IMR-90 (cell line): ENCODE data around the gene GSTT2B. TPM values are rescaled to one million over a fixed set of nuclear protein-coding genes. Genes with fewer than 3 reads are reported as not detected.
A peak's percentile ranks its signal among the peaks of the same experiment; 100 is the strongest.

ENCODE experiments used
- ATAC-seq: fragments of 200-7000 bp; cut with Tn5 transposase; 2 replicates; pipeline ENCODE4 v1.9.1; 2020; ENCODE audit warnings: low read depth, mild to moderate bottlenecking, moderate library complexity
- BruUV-seq: library from RNA; stranded (reverse); fragments of 400-500 nt; replicated peaks from 2 replicates; lab custom pipeline; 2021; lab: Mats Ljungman, UMichigan
- CTCF ChIA-PET: fragments of 300-600 bp; formaldehyde crosslinking; extraction: SDS; loops from one replicate; lab custom pipeline; 2021; ENCODE audit warnings: antibody characterized with exemption; lab: Yijun Ruan, JAX
- POLR2A ChIA-PET: fragments of 300-600 bp; sonication (Branson Sonifier 250); formaldehyde crosslinking; loops from one replicate; lab custom pipeline; 2022; ENCODE audit warnings: antibody characterized with exemption; ENCODE audit not compliant: unreplicated experiment; lab: Charles Lee
- DNase-seq: peaks from one replicate; pipeline ENCODE4 v3.0.0; 2013
- H2AFZ ChIP-seq: replicated peaks from 2 replicates; pipeline ENCODE3; 2013; ENCODE audit warnings: low read length, mild to moderate bottlenecking; ENCODE audit not compliant: poor library complexity
- H2AK5ac ChIP-seq: 2 replicates; pipeline ENCODE4 v1.6.1; 2013; ENCODE audit warnings: low read depth, low read length, inconsistent platforms
- H2AK9ac ChIP-seq: replicated peaks from 2 replicates; pipeline ENCODE3; 2013; ENCODE audit warnings: mild to moderate bottlenecking, low read depth, low read length, moderate library complexity; ENCODE audit not compliant: poor library complexity
- H2BK120ac ChIP-seq: 2 replicates; pipeline ENCODE4 v1.6.1; 2013; ENCODE audit warnings: low read depth, low read length, inconsistent platforms
- H2BK15ac ChIP-seq: 3 replicates; pipeline ENCODE4 v1.6.1; 2013; ENCODE audit warnings: low read depth, low read length, inconsistent platforms
- H2BK20ac ChIP-seq: 2 replicates; pipeline ENCODE4 v1.6.1; 2013; ENCODE audit warnings: low read depth, mild to moderate bottlenecking, inconsistent platforms, low read length, moderate library complexity
- H2BK5ac ChIP-seq: 2 replicates; pipeline ENCODE4 v1.6.1; 2013; ENCODE audit warnings: mild to moderate bottlenecking, low read depth, low read length, inconsistent platforms; ENCODE audit not compliant: poor library complexity, severe bottlenecking
- H3K14ac ChIP-seq: replicated peaks from 2 replicates; pipeline ENCODE4 v1.6.1; 2013; ENCODE audit warnings: low read depth, low read length, inconsistent platforms
- H3K18ac ChIP-seq: 2 replicates; pipeline ENCODE4 v1.6.1; 2013; ENCODE audit warnings: low read depth, low read length, control low read depth
- H3K23ac ChIP-seq: 2 replicates; pipeline ENCODE4 v1.6.1; 2013; ENCODE audit warnings: low read depth, low read length, inconsistent platforms
- H3K27ac ChIP-seq: 2 replicates; pipeline ENCODE4 v1.5.1; 2013; ENCODE audit warnings: mild to moderate bottlenecking, control low read depth, low read length; ENCODE audit not compliant: insufficient read depth
- H3K27me3 ChIP-seq: 2 replicates; pipeline ENCODE4 v1.6.1; 2013; ENCODE audit warnings: low read length; ENCODE audit not compliant: control insufficient read depth, insufficient read depth
- H3K36me3 ChIP-seq: 2 replicates; pipeline ENCODE4 v1.6.1; 2013; ENCODE audit warnings: low read length, mixed read lengths; ENCODE audit not compliant: control insufficient read depth, insufficient read depth
- H3K4ac ChIP-seq: 2 replicates; pipeline ENCODE4 v1.6.1; 2013; ENCODE audit warnings: low read depth, low read length, inconsistent platforms
- H3K4me1 ChIP-seq: 2 replicates; pipeline ENCODE4 v1.6.1; 2013; ENCODE audit warnings: low read length, mixed read lengths; ENCODE audit not compliant: control insufficient read depth, insufficient read depth
- H3K4me2 ChIP-seq: 2 replicates; pipeline ENCODE4 v1.6.1; 2013; ENCODE audit warnings: low read depth, mild to moderate bottlenecking, control low read depth, low read length, moderate library complexity
- H3K4me3 ChIP-seq: 2 replicates; pipeline ENCODE4 v1.5.1; 2013; ENCODE audit warnings: low read depth, mild to moderate bottlenecking, control low read depth, low read length, moderate library complexity; ENCODE audit not compliant: insufficient read depth
- H3K56ac ChIP-seq: 2 replicates; pipeline ENCODE4 v1.6.1; 2013; ENCODE audit warnings: low read length, inconsistent platforms; ENCODE audit not compliant: insufficient read depth; ENCODE audit errors: extremely low read depth
- H3K79me1 ChIP-seq, 2 experiments: 2 replicates each; pipeline ENCODE4 v1.6.1; 2013; ENCODE audit warnings: low read length in 2 of 2, inconsistent platforms in 1 of 2, low read depth in 1 of 2
- H3K9ac ChIP-seq: 2 replicates; pipeline ENCODE4 v1.6.1; 2013; ENCODE audit warnings: low read depth, low read length, control low read depth
- H3K9me1 ChIP-seq: 2 replicates; pipeline ENCODE4 v1.6.1; 2013; ENCODE audit warnings: low read length, inconsistent platforms; ENCODE audit not compliant: insufficient read depth
- H3K9me3 ChIP-seq: 2 replicates; pipeline ENCODE4 v1.6.1; 2013; ENCODE audit warnings: low read length; ENCODE audit not compliant: control insufficient read depth, insufficient read depth
- H4K20me1 ChIP-seq: 2 replicates; pipeline ENCODE4 v1.6.1; 2013; ENCODE audit warnings: low read length, inconsistent platforms; ENCODE audit not compliant: insufficient read depth
- H4K5ac ChIP-seq: 2 replicates; pipeline ENCODE4 v1.6.1; 2013; ENCODE audit warnings: mild to moderate bottlenecking, low read depth, low read length, control low read depth
- H4K8ac ChIP-seq, 2 experiments: 2 replicates each; pipeline ENCODE4 v1.6.1; 2013; ENCODE audit warnings: low read depth in 2 of 2, low read length in 2 of 2, control low read depth in 1 of 2, inconsistent platforms in 1 of 2
- H4K91ac ChIP-seq: 2 replicates; pipeline ENCODE4 v1.6.1; 2013; ENCODE audit warnings: low read depth, low read length, inconsistent platforms; ENCODE audit not compliant: insufficient read depth
- BHLHE40 ChIP-seq: fragments of 150-350 bp; IDR thresholded peaks from 2 replicates; pipeline ENCODE4 v1.6.1; 2016; ENCODE audit warnings: mild to moderate bottlenecking, low read depth, low read length
- CEBPB ChIP-seq: IDR thresholded peaks from 2 replicates; pipeline ENCODE4 v1.6.1; 2012; ENCODE audit warnings: low read depth, low read length, improper control_type of control experiment
- FOS ChIP-seq: fragments of 150-350 bp; IDR thresholded peaks from 2 replicates; pipeline ENCODE4 v1.6.1; 2016; ENCODE audit warnings: low read depth, low read length
- MAFK ChIP-seq: IDR thresholded peaks from 2 replicates; pipeline ENCODE4 v1.6.1; 2012; ENCODE audit warnings: low read depth, low read length, improper control_type of control experiment
- NFE2L2 ChIP-seq: fragments of 150-350 bp; IDR thresholded peaks from 2 replicates; pipeline ENCODE4 v1.6.1; 2016; ENCODE audit warnings: low read depth, mild to moderate bottlenecking, low read length
- POLR2A ChIP-seq: IDR thresholded peaks from 2 replicates; pipeline ENCODE4 v1.6.1; 2012; ENCODE audit warnings: mild to moderate bottlenecking, low read depth, low read length
- RFX5 ChIP-seq: IDR thresholded peaks from 2 replicates; pipeline ENCODE4 v1.8.0; 2012; ENCODE audit warnings: low read depth, mild to moderate bottlenecking, low read length, moderate library complexity
- SMC3 ChIP-seq: fragments of 150-350 bp; IDR thresholded peaks from 2 replicates; pipeline ENCODE4 v1.6.1; 2016; ENCODE audit warnings: low read depth, mild to moderate bottlenecking, antibody characterized with exemption, low read length, moderate library complexity
- WGBS, 2 experiments: methylation state at CpG; one replicate each; pipeline versions ENCODE4 v1.1.5 to v1.1.7; 2013; ENCODE audit warnings: missing lambda C conversion rate in 2 of 2; ENCODE audit not compliant: insufficient read length in 1 of 2; ENCODE audit errors: extremely low coverage in 2 of 2; 5-methylcytosine and 5-hydroxymethylcytosine counted together
- dilution Hi-C: fragments of 300-500 bp; cut with HindIII; formaldehyde crosslinking; loops from one replicate; pipeline ENCODE4 v1.14.3; 2018; ENCODE audit warnings: low sequenced_read_pairs; ENCODE audit not compliant: unreplicated experiment
- in situ Hi-C: fragments of 300-500 bp; cut with MboI; formaldehyde crosslinking; loops from 3 replicates; pipeline ENCODE4 v1.14.3; 2019; ENCODE audit warnings: low sequenced_read_pairs, inconsistent platforms, mixed read lengths
- intact Hi-C: fragments of 100-400 bp; cut with micrococcal nuclease; formaldehyde crosslinking; loops from 2 replicates; pipeline ENCODE4 v1.10.0; 2022
- polyA plus RNA-seq, 3 experiments: library from polyadenylated mRNA; depleted of rRNA; stranded (reverse); fragments of >200 nt; gene quantifications; 2 replicates each; pipeline ENCODE4 v1.2.3, GENCODE V29; 2012; ENCODE audit warnings: low replicate concordance in 1 of 3
- total RNA-seq: library from RNA; depleted of rRNA; stranded (reverse); fragments of >200 nt; gene quantifications from 2 replicates; pipeline ENCODE4 v1.2.3, GENCODE V29; 2012
- TF ChIP-seq, protein P1 (sequence below): fragments of 150-350 bp; IDR thresholded peaks from 2 replicates; pipeline ENCODE4 v1.6.1; 2017; ENCODE audit warnings: mild to moderate bottlenecking, antibody characterized with exemption, low read length, low read depth
- TF ChIP-seq, protein P2 (sequence below): conservative IDR thresholded peaks from 2 replicates; pipeline ENCODE4 v1.5.1; 2012; ENCODE audit warnings: mild to moderate bottlenecking, low read depth, low read length, improper control_type of control experiment

GSTT2B gene
- total and polyA plus RNA-seq, 2 of the 4 experiments (the other 2 are of a cell fraction), result 15.1 to 77.0 TPM

DNA sequence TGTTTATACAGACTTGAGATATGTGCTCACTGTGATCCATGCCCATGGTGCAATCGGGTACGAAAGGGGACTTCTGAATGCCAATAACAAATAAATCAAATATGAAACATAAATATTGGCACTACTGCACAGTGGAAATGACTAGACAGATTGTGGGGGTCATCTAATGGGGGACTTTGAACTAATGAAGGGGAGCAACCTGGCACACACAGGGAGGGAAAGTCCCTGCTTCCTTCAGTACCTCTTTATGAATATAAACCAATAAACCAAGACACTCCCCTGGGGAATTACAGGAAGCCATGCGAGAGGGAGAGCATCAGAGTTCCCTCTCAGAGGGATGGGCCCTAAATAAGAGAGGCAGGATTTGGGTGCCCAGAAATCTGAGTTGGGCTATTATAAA lies 45.7 kb downstream of the GSTT2B start:
- H2BK15ac ChIP-seq, result no peak overlapping the region
- H3K27ac ChIP-seq, result no peak overlapping the region
- peak overlapping the region; percentile 13; the same call in 1 of the 2 replicates for H2AK5ac ChIP-seq
- WGBS, 2 experiments, result no CpG with 5 or more reads among the region's 3 CpGs
- ChIA-PET CTCF (no interaction called here), POLR2A (no interaction called here)
- ATAC-seq, result no peak
- no peak overlapping the region for H4K91ac ChIP-seq
- H3K36me3 ChIP-seq, result no peaks in the 10 kb centered on the region
- peaks cover 3% of the 10 kb centered on the region; the same call in 1 of the 2 replicates for H3K9me1 ChIP-seq
- DNase-seq, result no peak
- H3K27me3 ChIP-seq, result no peaks in the 10 kb centered on the region
- intact Hi-C loops, result no loop called here
- H3K18ac ChIP-seq, result no peak overlapping the region
- H2AK9ac ChIP-seq, result no peak overlapping the region
- dilution Hi-C loops, result no loop called here
- no peak overlapping the region for H3K4me3 ChIP-seq
- no peak for TF ChIP-seq NFE2L2
- TF ChIP-seq MAFK, result no peak
- TF ChIP-seq, protein P1, sequence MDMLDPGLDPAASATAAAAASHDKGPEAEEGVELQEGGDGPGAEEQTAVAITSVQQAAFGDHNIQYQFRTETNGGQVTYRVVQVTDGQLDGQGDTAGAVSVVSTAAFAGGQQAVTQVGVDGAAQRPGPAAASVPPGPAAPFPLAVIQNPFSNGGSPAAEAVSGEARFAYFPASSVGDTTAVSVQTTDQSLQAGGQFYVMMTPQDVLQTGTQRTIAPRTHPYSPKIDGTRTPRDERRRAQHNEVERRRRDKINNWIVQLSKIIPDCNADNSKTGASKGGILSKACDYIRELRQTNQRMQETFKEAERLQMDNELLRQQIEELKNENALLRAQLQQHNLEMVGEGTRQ, result no peak
- TF ChIP-seq FOS, result no peak
- no peak for TF ChIP-seq POLR2A
- no peak for TF ChIP-seq SMC3
- no peak for TF ChIP-seq BHLHE40
- no peak for TF ChIP-seq CEBPB
- no peak for TF ChIP-seq RFX5
- TF ChIP-seq, protein P2, sequence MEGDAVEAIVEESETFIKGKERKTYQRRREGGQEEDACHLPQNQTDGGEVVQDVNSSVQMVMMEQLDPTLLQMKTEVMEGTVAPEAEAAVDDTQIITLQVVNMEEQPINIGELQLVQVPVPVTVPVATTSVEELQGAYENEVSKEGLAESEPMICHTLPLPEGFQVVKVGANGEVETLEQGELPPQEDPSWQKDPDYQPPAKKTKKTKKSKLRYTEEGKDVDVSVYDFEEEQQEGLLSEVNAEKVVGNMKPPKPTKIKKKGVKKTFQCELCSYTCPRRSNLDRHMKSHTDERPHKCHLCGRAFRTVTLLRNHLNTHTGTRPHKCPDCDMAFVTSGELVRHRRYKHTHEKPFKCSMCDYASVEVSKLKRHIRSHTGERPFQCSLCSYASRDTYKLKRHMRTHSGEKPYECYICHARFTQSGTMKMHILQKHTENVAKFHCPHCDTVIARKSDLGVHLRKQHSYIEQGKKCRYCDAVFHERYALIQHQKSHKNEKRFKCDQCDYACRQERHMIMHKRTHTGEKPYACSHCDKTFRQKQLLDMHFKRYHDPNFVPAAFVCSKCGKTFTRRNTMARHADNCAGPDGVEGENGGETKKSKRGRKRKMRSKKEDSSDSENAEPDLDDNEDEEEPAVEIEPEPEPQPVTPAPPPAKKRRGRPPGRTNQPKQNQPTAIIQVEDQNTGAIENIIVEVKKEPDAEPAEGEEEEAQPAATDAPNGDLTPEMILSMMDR, result no peak
- H3K14ac ChIP-seq, result no peak overlapping the region
- H3K4me2 ChIP-seq, result no peak overlapping the region
- peak overlapping the region; percentile 3; the same call in 1 of the 2 replicates for H2BK120ac ChIP-seq
- H3K9ac ChIP-seq, result no peak overlapping the region
- H3K23ac ChIP-seq, result no peak overlapping the region
- in situ Hi-C loops, result no loop called here
- H2AFZ ChIP-seq, result no peak overlapping the region
- H4K5ac ChIP-seq, result no peak overlapping the region
- H3K56ac ChIP-seq, result no peak overlapping the region
- H3K9me3 ChIP-seq, result no peaks in the 10 kb centered on the region
- peaks cover 0 to 8% of the 10 kb centered on the region in 2 experiments; a peak in 2 of 4 replicates for H3K79me1 ChIP-seq
- no peak overlapping the region; a peak in 1 of 4 replicates for H4K8ac ChIP-seq
- no peak overlapping the region for H2BK20ac ChIP-seq
- no peak overlapping the region for H2BK5ac ChIP-seq
- H3K4me1 ChIP-seq, result peaks cover 6% of the 10 kb centered on the region
- BruUV-seq, result no TSS peak
- H3K4ac ChIP-seq, result no peak overlapping the region
- H4K20me1 ChIP-seq, result no peaks in the 10 kb centered on the region
